Activated CD4-positive, alpha-beta T cell treated with anti-CD3 and anti-CD28 coated beads for 36 hours (primary cell): ENCODE data around the gene TRAK1. TPM values are rescaled to one million over a fixed set of nuclear protein-coding genes. Genes with fewer than 3 reads are reported as not detected.

Experiments used
- ATAC-seq: fragments of 200-7000 bp; cut with Tn5 transposase; one replicate; pipeline ENCODE4 v1.10.0; 2021; ENCODE audit warnings: mild to moderate bottlenecking, moderate library complexity
- CTCF ChIA-PET: fragments of 350-600 bp; sonication (Branson Sonifier 250); formaldehyde crosslinking; loops from one replicate; lab custom pipeline; 2021; ENCODE audit warnings: antibody characterized with exemption; lab: Charles Lee
- POLR2A ChIA-PET: fragments of 350-600 bp; sonication (Branson Sonifier 250); formaldehyde crosslinking; loops from one replicate; lab custom pipeline; 2021; ENCODE audit warnings: antibody characterized with exemption, inconsistent platforms; lab: Charles Lee
- DNase-seq: peaks from one replicate; pipeline ENCODE4 v3.0.0-alpha.2; 2020
- H3K27ac Mint-ChIP-seq: one replicate; pipeline ENCODE4 v1.8.0; 2021; ENCODE audit warnings: mixed read lengths
- H3K27me3 Mint-ChIP-seq: one replicate; pipeline ENCODE4 v1.8.0; 2021; ENCODE audit warnings: mixed read lengths
- H3K36me3 Mint-ChIP-seq: one replicate; pipeline ENCODE4 v1.8.0; 2021; ENCODE audit warnings: low read depth, mixed read lengths
- H3K4me1 Mint-ChIP-seq: one replicate; pipeline ENCODE4 v1.8.0; 2021; ENCODE audit warnings: mixed read lengths
- H3K4me3 Mint-ChIP-seq: one replicate; pipeline ENCODE4 v1.8.0; 2021; ENCODE audit warnings: mild to moderate bottlenecking, moderate library complexity, mixed read lengths
- H3K9me3 Mint-ChIP-seq: one replicate; pipeline ENCODE4 v1.8.0; 2021; ENCODE audit warnings: low read depth, mixed read lengths
- intact Hi-C, 2 experiments: fragments of 100-400 bp; cut with DNase I in 1 of 2; cut with micrococcal nuclease in 1 of 2; formaldehyde crosslinking; loops; one replicate each; pipeline versions ENCODE4 v1.14.2 to v1.15.1; 2022 to 2024; cut with DNase I, micrococcal nuclease
- total RNA-seq, 2 experiments: library from RNA; stranded (reverse); gene quantifications; one replicate each; pipeline ENCODE4 v1.2.3, GENCODE V29; 2021

Gene TRAK1
- total RNA-seq, 2 experiments from 2014 or later = 22.4 to 23.6 TPM

DNA sequence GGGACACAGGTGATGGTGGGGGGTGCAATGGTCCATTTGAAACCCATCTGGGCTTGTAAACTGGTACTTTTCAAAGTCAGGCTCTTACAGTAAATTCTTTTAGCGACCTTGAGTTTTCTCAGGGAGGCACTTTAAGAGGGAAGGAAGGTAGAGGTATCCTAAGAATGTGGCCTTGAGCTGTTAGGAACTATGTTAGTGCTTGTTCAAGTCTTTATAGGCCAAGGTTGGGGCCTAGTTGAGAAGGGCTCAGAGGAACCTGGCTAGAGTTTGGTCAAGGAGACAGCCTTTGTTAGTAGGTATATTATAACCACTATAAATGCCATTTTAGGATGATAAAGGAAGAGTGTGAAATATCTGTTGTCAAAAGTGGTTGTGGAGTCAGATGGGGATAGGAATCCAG, 184.1 kb downstream of the TRAK1 start:
- ChIA-PET CTCF (no interaction called here), POLR2A (no interaction called here)
- Mint-ChIP-seq H3K4me3 (no peak overlapping the region), H3K27ac (no peak overlapping the region), H3K27me3 (peaks cover 2% of the 10 kb centered on the region), H3K36me3 (no peaks in the 10 kb centered on the region), H3K4me1 (no peaks in the 10 kb centered on the region), H3K9me3 (peaks cover 6% of the 10 kb centered on the region)
- ATAC-seq = no peak
- DNase-seq = no peak
- intact Hi-C loops = no loop called here

Other genes starting within 250 kb of the TRAK1 start
- gene ULK4, start 129.3 kb upstream of the TRAK1 start, total RNA-seq = 10 to 100 TPM; 13.1 to 14.2 TPM
- gene CCK, start 174.8 kb downstream of the TRAK1 start, total RNA-seq = not detected